PFSK-1 (cell line): ENCODE measurements around the gene ATF7.

Experiments
- FOXP2 ChIP-seq: optimal IDR thresholded peaks from 2 replicates; pipeline ENCODE3; 2011; ENCODE audit warnings: borderline replicate concordance, control low read depth, inconsistent platforms; ENCODE audit not compliant: insufficient read depth; ENCODE audit errors: extremely low read length, extremely low read depth
- POLR2AphosphoS5 ChIP-seq: IDR thresholded peaks from 2 replicates; pipeline ENCODE4 v1.6.1; 2012; ENCODE audit warnings: low read depth, mild to moderate bottlenecking, control low read depth, low read length, moderate library complexity
- SIN3A ChIP-seq: IDR thresholded peaks from 2 replicates; pipeline ENCODE4 v1.6.1; 2012; ENCODE audit warnings: mild to moderate bottlenecking, low read length, moderate library complexity, borderline replicate concordance; ENCODE audit not compliant: insufficient read depth
- TAF1 ChIP-seq: IDR thresholded peaks from 2 replicates; pipeline ENCODE4 v1.6.1; 2012; ENCODE audit warnings: low read length, control low read depth, borderline replicate concordance; ENCODE audit not compliant: insufficient read depth
- TF ChIP-seq, protein P1 (sequence below), 2 experiments: IDR thresholded peaks; 2 replicates each; pipeline versions ENCODE4 v1.6.1 to v1.8.0; 2011 to 2012; ENCODE audit warnings: low read depth in 2 of 2, low read length in 2 of 2, control low read depth in 1 of 2, inconsistent platforms in 1 of 2, mild to moderate bottlenecking in 1 of 2, moderate library complexity in 1 of 2; ENCODE audit not compliant: insufficient read depth in 1 of 2

ATF7 gene

DNA sequence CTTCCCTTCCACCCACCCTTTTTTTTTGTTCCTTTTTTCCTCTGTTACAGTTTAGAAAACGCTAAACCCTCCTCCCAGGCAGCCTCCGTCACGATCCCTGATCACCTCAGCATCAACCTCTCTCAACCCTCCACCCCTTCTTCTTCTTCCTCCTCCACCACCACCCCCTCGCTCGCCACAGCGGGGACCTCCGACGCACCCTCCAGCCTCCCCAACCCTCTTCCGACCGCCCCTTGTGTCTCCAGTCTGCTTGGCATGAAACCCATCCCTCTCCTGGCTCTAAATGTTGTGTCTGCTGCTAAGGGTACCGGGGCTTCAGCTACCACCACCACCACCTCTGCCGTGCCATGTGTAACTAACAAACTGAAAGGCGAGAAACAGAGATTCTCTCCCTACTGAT is 151.4 kb downstream of the ATF7 start:
- TF ChIP-seq, protein P1, sequence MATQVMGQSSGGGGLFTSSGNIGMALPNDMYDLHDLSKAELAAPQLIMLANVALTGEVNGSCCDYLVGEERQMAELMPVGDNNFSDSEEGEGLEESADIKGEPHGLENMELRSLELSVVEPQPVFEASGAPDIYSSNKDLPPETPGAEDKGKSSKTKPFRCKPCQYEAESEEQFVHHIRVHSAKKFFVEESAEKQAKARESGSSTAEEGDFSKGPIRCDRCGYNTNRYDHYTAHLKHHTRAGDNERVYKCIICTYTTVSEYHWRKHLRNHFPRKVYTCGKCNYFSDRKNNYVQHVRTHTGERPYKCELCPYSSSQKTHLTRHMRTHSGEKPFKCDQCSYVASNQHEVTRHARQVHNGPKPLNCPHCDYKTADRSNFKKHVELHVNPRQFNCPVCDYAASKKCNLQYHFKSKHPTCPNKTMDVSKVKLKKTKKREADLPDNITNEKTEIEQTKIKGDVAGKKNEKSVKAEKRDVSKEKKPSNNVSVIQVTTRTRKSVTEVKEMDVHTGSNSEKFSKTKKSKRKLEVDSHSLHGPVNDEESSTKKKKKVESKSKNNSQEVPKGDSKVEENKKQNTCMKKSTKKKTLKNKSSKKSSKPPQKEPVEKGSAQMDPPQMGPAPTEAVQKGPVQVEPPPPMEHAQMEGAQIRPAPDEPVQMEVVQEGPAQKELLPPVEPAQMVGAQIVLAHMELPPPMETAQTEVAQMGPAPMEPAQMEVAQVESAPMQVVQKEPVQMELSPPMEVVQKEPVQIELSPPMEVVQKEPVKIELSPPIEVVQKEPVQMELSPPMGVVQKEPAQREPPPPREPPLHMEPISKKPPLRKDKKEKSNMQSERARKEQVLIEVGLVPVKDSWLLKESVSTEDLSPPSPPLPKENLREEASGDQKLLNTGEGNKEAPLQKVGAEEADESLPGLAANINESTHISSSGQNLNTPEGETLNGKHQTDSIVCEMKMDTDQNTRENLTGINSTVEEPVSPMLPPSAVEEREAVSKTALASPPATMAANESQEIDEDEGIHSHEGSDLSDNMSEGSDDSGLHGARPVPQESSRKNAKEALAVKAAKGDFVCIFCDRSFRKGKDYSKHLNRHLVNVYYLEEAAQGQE (IDR thresholded peaks at IDR 0.05; ENCODE audit: insufficient read depth in 1 of 2, low read depth in 2 of 2, low read length in 2 of 2) = no peak
- TF ChIP-seq TAF1 = no peak
- TF ChIP-seq SIN3A = no peak
- TF ChIP-seq FOXP2 = no peak
- no peak for TF ChIP-seq POLR2AphosphoS5

DNA sequence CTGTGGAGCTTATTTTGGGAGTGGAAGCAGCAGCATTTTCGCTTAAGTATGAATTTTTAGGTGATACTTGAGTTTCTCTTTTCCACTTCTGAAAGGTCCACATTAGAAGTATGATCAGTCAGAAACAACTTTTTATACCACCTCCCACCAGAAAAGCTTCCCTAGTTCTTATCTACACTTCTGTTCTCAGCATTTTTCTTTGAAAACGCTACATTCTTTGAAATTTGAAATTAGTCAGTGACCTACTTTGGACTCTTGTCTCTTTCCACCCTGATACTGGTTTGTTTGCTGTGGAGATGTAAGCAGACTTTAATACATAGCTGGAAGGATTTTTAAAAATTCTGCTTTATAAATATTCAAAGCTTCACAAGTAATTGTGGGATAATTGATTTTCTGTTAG is 152.1 kb downstream of the ATF7 start:
- 0 out of 2 replicates have a peak, but pooled peaks have one; percentile 26 for TF ChIP-seq POLR2AphosphoS5
- TF ChIP-seq, protein P1 (IDR thresholded peaks at IDR 0.05; ENCODE audit: insufficient read depth in 1 of 2, low read depth in 2 of 2, low read length in 2 of 2) = no peak

DNA sequence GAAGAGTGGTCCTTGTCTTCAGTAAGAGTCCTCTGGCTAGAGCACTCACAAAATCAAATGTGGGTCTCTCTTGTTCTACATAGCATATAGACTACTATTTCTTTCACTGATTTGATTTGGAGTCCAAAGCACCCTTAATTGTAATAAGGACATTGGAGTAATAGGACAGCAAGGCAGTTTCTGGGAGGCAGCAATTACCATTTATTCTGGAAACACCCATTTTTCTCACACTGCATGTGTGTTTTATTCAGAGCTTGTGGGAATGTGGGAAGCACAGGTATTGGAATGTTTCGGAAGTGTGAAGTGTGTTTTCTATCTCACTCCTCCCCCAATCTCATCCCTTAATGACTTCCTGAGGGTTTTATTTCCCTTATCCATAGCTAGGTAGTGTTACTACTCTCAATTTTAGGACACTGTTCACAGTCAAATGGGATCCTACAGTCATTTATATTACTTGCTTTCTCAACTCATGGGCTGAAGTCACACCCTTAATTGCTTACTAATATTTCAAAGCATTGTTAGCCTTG is 154.1 kb downstream of the ATF7 start:
- TF ChIP-seq POLR2AphosphoS5 (no peak), FOXP2 (no peak), SIN3A (no peak), TAF1 (no peak)
- TF ChIP-seq, protein P1 (IDR thresholded peaks at IDR 0.05; ENCODE audit: insufficient read depth in 1 of 2, low read depth in 2 of 2, low read length in 2 of 2) = no peak

DNA sequence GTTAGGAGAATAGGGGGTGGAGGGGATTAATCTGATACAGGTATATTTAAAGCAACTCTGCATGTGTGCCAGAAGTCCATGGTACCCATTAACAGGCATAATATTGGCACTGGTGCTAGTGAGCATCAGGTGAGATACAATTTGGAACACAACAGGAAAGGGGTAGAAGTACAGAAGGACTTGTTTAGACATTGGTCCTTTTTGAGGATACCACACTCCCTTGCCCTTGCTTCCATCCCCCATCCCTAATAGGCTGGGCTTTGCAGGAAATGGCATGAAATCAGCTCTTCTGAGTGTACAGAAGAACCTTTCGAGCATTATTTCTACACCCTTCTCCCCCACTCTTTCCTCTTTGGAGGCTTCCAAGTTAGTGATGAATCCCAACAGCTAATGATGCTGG is 157.9 kb downstream of the ATF7 start:
- TF ChIP-seq POLR2AphosphoS5 (peak; percentile 72), TAF1 (no peak), FOXP2 (no peak), SIN3A (no peak)
- TF ChIP-seq, protein P1 (IDR thresholded peaks at IDR 0.05; ENCODE audit: insufficient read depth in 1 of 2, low read depth in 2 of 2, low read length in 2 of 2) = no peak

DNA sequence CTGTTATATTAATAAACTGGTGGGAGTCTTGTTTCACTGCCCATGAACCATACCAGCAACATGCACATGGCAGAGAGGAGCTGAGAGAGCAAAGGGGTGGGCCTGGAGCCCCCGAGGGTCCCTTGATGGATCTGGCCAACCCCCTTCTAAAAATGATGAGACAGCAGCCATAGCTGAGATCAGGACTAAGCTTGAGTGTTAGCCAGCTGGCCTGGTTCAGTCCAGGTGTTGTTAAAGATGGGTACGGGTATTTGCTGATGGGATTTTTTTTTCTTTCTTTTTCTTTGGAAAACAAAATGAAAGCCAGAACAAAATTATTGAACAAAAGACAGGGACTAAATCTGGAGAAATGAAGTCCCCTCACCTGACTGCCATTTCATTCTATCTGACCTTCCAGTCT is 158.3 kb downstream of the ATF7 start:
- TF ChIP-seq SIN3A = no peak
- TF ChIP-seq, protein P1 (IDR thresholded peaks at IDR 0.05; ENCODE audit: insufficient read depth in 1 of 2, low read depth in 2 of 2, low read length in 2 of 2) = no peak
- no peak for TF ChIP-seq FOXP2
- TF ChIP-seq TAF1 = no peak
- TF ChIP-seq POLR2AphosphoS5 = no peak
